ENCODE data around the gene KHDC4. TPM values are rescaled to one million over a fixed set of nuclear protein-coding genes. Genes with fewer than 3 reads are reported as not detected.

Gene KHDC4
- total and polyA plus RNA-seq, 12 donors, result 14.3 to 33.8 (median 22.0) TPM

- TF ChIP-seq CTCF (IDR thresholded peaks at IDR 0.05), result no peak
- Histone ChIP-seq H3K27ac (no peak overlapping the region), H3K27me3 (no peaks in the 10 kb centered on the region), H3K4me3 (no peak overlapping the region), H3K36me3 (peaks cover 0 to 28% (median 0%) of the 10 kb centered on the region in 9 donors), H3K9me3 (no peaks in the 10 kb centered on the region), H3K4me1 (peaks cover 0 to 22% (median 18%) of the 10 kb centered on the region in 9 donors)
- ATAC-seq (no peak), DNase-seq (no peak)
- intact Hi-C loops (cut with DNase I), result loop anchor here in 2 of 10 donors (5.0 kb wide), 2 partner anchors 33 to 48 kb away; partner anchors contain the start of gene RIT1 (in 1 of the 2)
Measured at GRCh38 chr1:155864393-155864792, 69.8 kb downstream of the KHDC4 start.

Small RNAs within 50 kb of the gene (microRNA-seq; reads per million reads assigned to microRNA genes)
- 0 reads per million in 2 donors for gene MIR6738

Other genes starting within 250 kb of the KHDC4 start
- gene YY1AP1, start 245.6 kb downstream of the KHDC4 start, total RNA-seq, result 10 to 100 TPM; 61.4 to 85.1 (median 69.5) TPM
- 10 to 100 TPM; 32.3 to 34.7 TPM for gene YY1AP1, start 245.6 kb downstream of the KHDC4 start, polyA plus RNA-seq
- 100 to 1,000 TPM in 9 of 10 donors, 10 to 100 TPM in 1; 96.9 to 124 (median 113) TPM for gene DAP3, start 245.3 kb downstream of the KHDC4 start, total RNA-seq
- gene DAP3, start 245.3 kb downstream of the KHDC4 start, polyA plus RNA-seq, result 100 to 1,000 TPM in 1 of 2 donors, 10 to 100 TPM in 1; 82.3 to 141 TPM
- 10 to 100 TPM; 21.6 to 30.7 (median 28.1) TPM for gene GON4L, start 77.2 kb downstream of the KHDC4 start, total RNA-seq
- gene GON4L, start 77.2 kb downstream of the KHDC4 start, polyA plus RNA-seq, result 10 to 100 TPM in 1 of 2 donors, 1 to 10 TPM in 1; 8.8 to 25.5 TPM
- 10 to 100 TPM in 9 of 10 donors, 1 to 10 TPM in 1; 9.2 to 19.4 (median 12.8) TPM for gene SYT11, start 74.8 kb downstream of the KHDC4 start, total RNA-seq
- gene SYT11, start 74.8 kb downstream of the KHDC4 start, polyA plus RNA-seq, result 1 to 10 TPM; 1.8 to 9.5 TPM
- 10 to 100 TPM; 12.8 to 32.3 (median 21.9) TPM for gene RIT1, start 23.1 kb downstream of the KHDC4 start, total RNA-seq
- gene RIT1, start 23.1 kb downstream of the KHDC4 start, polyA plus RNA-seq, result 10 to 100 TPM; 11.5 to 17.0 TPM
- not detected for gene RXFP4, start 7.2 kb upstream of the KHDC4 start, total RNA-seq
- gene RXFP4, start 7.2 kb upstream of the KHDC4 start, polyA plus RNA-seq, result under 1 TPM in 1 of 2 donors, not detected in 1; 0.04 TPM
- 10 to 100 TPM; 48.6 to 79.8 (median 58.2) TPM for gene ARHGEF2, start 44.1 kb upstream of the KHDC4 start, total RNA-seq
- 10 to 100 TPM; 22.7 to 38.0 TPM for gene ARHGEF2, start 44.1 kb upstream of the KHDC4 start, polyA plus RNA-seq
- 100 to 1,000 TPM in 2 of 10 donors, 10 to 100 TPM in 8; 70.3 to 124 (median 73.7) TPM for gene SSR2, start 86.5 kb upstream of the KHDC4 start, total RNA-seq
- 100 to 1,000 TPM in 1 of 2 donors, 10 to 100 TPM in 1; 66.1 to 322 TPM for gene SSR2, start 86.5 kb upstream of the KHDC4 start, polyA plus RNA-seq
- gene UBQLN4, start 119.4 kb upstream of the KHDC4 start, total RNA-seq, result 10 to 100 TPM; 19.9 to 32.2 (median 26.2) TPM
- gene UBQLN4, start 119.4 kb upstream of the KHDC4 start, polyA plus RNA-seq, result 10 to 100 TPM; 15.7 to 19.7 TPM
- 10 to 100 TPM; 49.4 to 64.9 (median 59.6) TPM for gene LAMTOR2, start 120.4 kb upstream of the KHDC4 start, total RNA-seq
- gene LAMTOR2, start 120.4 kb upstream of the KHDC4 start, polyA plus RNA-seq, result 100 to 1,000 TPM in 1 of 2 donors, 10 to 100 TPM in 1; 94.3 to 105 TPM
- under 1 TPM in 1 of 10 donors, not detected in 9; 0.50 TPM for gene RAB25, start 126.7 kb upstream of the KHDC4 start, total RNA-seq
- gene RAB25, start 126.7 kb upstream of the KHDC4 start, polyA plus RNA-seq, result under 1 TPM in 1 of 2 donors, not detected in 1; 0.17 TPM
- under 1 TPM; 0.09 to 0.31 (median 0.19) TPM for gene MEX3A, start 148.1 kb upstream of the KHDC4 start, total RNA-seq
- gene MEX3A, start 148.1 kb upstream of the KHDC4 start, polyA plus RNA-seq, result under 1 TPM; 0.17 to 0.29 TPM
- 100 to 1,000 TPM; 213 to 554 (median 267) TPM for gene LMNA, start 180.3 kb upstream of the KHDC4 start, total RNA-seq
- 100 to 1,000 TPM; 286 to 356 TPM for gene LMNA, start 180.3 kb upstream of the KHDC4 start, polyA plus RNA-seq
- 1 to 10 TPM in 9 of 10 donors, under 1 TPM in 1; 0.98 to 6.8 (median 1.8) TPM for gene SEMA4A, start 219.2 kb upstream of the KHDC4 start, total RNA-seq
- 1 to 10 TPM; 1.1 to 2.0 TPM for gene SEMA4A, start 219.2 kb upstream of the KHDC4 start, polyA plus RNA-seq